D721Med (cell line): ENCODE results near the gene PLCB4.

Experiments
- DNase-seq: peaks from one replicate; pipeline ENCODE4 v3.0.0; 2011; ENCODE audit warnings: low spot score; ENCODE audit not compliant: insufficient read length
- FAIRE-seq: peaks from 2 replicates; lab custom pipeline; 2011; peaks lifted over from hg19 to GRCh38; lab: Jason Lieb, UNC
- TF ChIP-seq, protein P1 (sequence below): IDR thresholded peaks from 2 replicates; pipeline ENCODE4 v1.5.1; 2012; ENCODE audit warnings: mild to moderate bottlenecking, control low read depth; ENCODE audit not compliant: insufficient read depth; ENCODE audit errors: missing control alignments

The PLCB4 gene

DNA sequence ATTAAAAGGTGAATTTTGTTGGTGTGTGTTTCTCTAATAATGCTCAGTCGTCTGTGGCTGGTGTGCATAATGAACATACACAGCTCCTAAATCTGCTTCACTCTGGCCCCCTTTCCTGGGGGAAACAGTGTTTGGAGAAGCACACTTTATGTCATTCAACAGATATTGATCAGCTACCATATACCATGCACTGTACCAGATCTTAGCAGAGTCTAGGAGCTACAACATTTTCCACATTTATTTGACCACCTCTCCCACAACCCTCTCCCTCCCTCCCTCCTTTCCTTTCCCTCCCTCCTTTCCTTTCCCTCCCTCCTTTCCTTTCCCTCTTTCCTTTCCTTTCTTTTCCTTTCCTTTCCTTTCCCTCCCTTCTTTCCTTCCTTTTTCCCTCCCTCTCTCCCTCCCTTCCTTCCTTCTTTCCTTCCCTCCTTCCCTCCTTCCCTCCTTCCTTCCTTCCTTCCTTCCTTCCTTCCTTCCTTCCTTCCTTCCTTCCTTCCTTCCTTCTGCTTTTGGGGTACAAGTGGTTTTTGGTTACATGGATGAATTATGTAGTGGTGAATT lies 85.7 kb downstream of the PLCB4 start:
- no peak for FAIRE-seq
- TF ChIP-seq, protein P1, sequence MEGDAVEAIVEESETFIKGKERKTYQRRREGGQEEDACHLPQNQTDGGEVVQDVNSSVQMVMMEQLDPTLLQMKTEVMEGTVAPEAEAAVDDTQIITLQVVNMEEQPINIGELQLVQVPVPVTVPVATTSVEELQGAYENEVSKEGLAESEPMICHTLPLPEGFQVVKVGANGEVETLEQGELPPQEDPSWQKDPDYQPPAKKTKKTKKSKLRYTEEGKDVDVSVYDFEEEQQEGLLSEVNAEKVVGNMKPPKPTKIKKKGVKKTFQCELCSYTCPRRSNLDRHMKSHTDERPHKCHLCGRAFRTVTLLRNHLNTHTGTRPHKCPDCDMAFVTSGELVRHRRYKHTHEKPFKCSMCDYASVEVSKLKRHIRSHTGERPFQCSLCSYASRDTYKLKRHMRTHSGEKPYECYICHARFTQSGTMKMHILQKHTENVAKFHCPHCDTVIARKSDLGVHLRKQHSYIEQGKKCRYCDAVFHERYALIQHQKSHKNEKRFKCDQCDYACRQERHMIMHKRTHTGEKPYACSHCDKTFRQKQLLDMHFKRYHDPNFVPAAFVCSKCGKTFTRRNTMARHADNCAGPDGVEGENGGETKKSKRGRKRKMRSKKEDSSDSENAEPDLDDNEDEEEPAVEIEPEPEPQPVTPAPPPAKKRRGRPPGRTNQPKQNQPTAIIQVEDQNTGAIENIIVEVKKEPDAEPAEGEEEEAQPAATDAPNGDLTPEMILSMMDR = no peak

DNA sequence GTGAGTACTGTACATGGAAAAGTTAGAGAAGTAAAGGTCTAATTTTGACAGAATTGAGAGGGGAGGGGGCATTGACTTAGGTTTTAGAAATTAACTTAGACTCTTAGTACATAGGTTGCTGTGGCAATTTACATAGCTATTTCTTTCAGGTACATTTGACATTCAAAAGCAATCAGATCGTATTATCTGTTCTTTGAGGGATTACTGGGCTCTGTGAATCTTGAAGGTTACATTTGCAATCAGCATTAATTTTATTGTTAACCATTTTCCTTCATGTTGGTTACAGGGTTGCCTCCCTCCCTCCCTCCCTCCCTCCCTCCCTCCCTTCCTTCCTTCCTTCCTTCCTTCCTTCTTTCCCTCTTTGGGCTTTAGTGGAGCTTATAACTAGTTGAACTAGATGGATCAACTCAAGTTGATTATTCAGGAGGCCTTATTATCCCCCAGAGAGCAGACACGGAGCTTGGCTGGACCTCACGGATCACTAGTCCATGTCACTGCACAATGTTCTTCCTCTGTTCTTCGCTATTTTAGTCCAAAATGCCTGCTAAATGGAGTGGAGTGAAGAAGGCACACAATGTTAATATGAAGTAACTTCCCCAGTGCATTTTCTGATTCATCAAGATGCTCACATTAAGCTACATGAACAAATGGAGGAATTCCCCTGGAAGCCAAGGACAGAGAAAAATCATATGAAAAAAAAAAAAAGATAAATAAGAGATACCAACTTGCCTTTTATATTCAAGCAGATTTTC lies 87.8 kb downstream of the PLCB4 start:
- FAIRE-seq (no peak), DNase-seq (no peak)
- TF ChIP-seq, protein P1 = no peak

More for the DNA sequence above, 85.7 kb downstream of the PLCB4 start:
- no peak for DNase-seq

DNA sequence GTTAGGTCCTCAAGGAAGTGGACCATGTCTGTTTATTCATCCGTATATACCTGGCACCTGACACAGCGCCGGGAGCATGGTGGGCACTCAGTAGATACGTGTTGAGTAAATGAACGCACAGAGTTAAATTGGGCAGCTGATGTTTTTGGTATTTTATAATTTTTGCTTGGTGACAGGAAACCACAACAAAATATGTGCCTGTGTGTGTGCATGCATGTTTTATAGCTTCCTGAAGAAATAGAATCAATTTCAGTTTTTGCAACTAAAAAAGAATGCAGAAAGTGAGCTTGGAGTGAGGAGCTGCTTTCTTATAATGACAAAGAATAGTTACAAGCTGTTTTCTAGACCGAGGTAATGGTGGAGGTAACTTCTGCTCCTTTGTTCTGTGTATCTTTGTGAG lies 91.4 kb downstream of the PLCB4 start:
- TF ChIP-seq, protein P1 = no peak
- FAIRE-seq (no peak), DNase-seq (no peak)

DNA sequence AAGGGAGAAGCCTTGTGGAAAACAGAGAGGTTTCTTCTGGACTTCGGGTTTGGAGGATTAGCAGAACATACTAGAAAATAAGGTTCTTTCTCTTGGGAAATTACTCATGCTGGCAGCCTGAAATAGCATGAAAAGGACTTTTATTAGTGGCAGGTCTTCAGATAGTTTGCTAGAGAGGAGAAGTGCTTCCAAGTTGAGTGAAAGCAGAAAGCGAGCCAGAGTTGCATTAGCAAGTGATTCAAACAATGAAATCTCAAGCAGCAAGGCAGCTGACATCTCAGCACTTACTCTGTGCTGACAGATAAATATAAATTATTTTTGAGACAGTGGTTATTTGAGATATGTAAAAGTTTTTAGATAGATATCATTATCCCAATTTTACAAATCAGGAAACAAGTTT lies 91.9 kb downstream of the PLCB4 start:
- DNase-seq (no peak), FAIRE-seq (no peak)
- TF ChIP-seq, protein P1 = no peak

DNA sequence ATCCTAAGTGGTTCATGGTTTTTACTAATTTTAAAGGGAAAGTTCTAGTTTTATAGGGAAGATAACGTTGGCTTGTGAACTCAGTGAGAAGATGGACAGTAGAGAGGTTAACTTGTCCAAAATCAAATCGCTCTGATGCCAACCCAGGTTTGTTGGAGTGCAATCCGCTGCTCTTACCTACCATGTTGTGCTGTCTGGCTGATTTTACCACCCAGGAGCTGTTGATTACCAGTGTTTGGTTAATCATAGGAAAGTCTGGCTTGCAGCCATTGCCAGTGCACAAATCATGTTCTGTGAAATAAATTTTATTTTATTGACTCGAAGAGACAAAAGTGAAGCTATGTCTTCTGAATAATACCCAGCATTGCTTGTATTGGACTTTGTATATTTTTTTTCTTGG lies 92.4 kb downstream of the PLCB4 start:
- no peak for FAIRE-seq
- DNase-seq = no peak
- TF ChIP-seq, protein P1 = no peak

DNA sequence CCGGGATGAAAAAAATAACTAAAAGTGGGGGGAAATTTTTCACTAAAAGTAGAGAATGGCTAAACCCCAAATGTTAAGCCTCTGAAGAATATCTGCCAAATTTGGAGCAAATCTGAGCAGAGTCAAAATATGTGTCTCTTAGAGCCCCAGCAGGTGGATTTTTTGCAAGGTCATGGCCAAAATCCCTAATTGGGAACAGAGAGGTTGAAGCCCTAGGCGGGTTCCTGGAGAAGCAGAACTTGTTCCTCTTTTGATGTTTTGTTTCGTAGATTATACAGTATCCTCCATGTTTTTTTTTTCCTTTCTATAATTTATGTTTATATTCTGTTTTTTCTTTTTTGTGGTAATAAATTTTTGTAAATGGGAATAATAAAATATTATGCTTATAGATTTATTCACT lies 94.4 kb downstream of the PLCB4 start:
- DNase-seq (no peak), FAIRE-seq (no peak)
- TF ChIP-seq, protein P1 = no peak

DNA sequence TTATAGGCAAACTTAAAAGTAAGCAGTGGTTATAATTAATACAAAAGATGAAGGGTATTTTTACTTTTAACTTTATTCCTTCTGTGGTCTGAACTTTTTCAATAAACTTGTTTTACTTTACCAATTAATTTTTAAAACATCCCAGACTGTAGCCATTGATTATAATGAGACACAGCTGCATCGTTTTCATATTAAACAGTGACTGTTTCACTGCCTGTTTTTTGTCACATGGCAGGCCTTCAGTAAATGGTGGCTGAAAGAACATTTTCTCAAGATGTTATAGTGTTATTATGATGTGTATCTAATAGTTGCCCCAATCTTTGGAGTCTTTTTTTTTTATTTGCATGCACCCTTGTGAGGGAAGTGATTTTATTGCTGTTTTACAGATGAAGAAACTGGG lies 95.1 kb downstream of the PLCB4 start:
- DNase-seq (no peak), FAIRE-seq (no peak)
- TF ChIP-seq, protein P1 = no peak
